Hepatocyte (in vitro differentiated cells): ENCODE measurements around the gene ADGRB2. TPM values are rescaled to one million over a fixed set of nuclear protein-coding genes. Genes with fewer than 3 reads are reported as not detected.

Experiments used
- DNase-seq: peaks from one replicate; pipeline ENCODE4 v3.0.0-alpha.2; 2016; ENCODE audit warnings: low spot score
- H2AFZ ChIP-seq: fragments of 200-600 bp; sonication (generic); 2 replicates; pipeline ENCODE4 v1.6.0; 2016; ENCODE audit warnings: antibody characterized with exemption, mild to moderate bottlenecking
- H3K27ac ChIP-seq: fragments of 200-600 bp; sonication (generic); 2 replicates; pipeline ENCODE4 v1.5.1; 2016; ENCODE audit warnings: mild to moderate bottlenecking
- H3K27me3 ChIP-seq: fragments of 200-600 bp; sonication (generic); 2 replicates; pipeline ENCODE4 v1.6.1; 2016
- H3K36me3 ChIP-seq: fragments of 200-600 bp; sonication (generic); replicated peaks from 2 replicates; pipeline ENCODE4 v1.5.1; 2016; ENCODE audit warnings: low read depth; ENCODE audit not compliant: insufficient read depth
- H3K4me1 ChIP-seq: fragments of 200-600 bp; sonication (generic); 2 replicates; pipeline ENCODE4 v1.5.1; 2016; ENCODE audit warnings: mild to moderate bottlenecking, moderate library complexity; ENCODE audit not compliant: insufficient read depth
- H3K4me2 ChIP-seq: fragments of 200-600 bp; sonication (generic); 2 replicates; pipeline ENCODE4 v1.6.0; 2016
- H3K4me3 ChIP-seq: fragments of 200-600 bp; sonication (generic); 2 replicates; pipeline ENCODE4 v1.5.1; 2016; ENCODE audit warnings: mild to moderate bottlenecking
- H3K79me2 ChIP-seq: fragments of 200-600 bp; sonication (generic); 2 replicates; pipeline ENCODE4 v1.6.0; 2017; ENCODE audit warnings: mild to moderate bottlenecking
- H3K9me2 ChIP-seq: fragments of 200-600 bp; sonication (generic); replicated peaks from 2 replicates; pipeline ENCODE4 v1.6.0; 2017; ENCODE audit warnings: mild to moderate bottlenecking; ENCODE audit not compliant: insufficient read depth
- H3K9me3 ChIP-seq: fragments of 200-600 bp; sonication (generic); 2 replicates; pipeline ENCODE4 v1.5.1; 2016; ENCODE audit warnings: low read depth, mild to moderate bottlenecking
- H4K20me1 ChIP-seq: fragments of 200-600 bp; sonication (generic); 2 replicates; pipeline ENCODE4 v1.6.0; 2016; ENCODE audit warnings: mild to moderate bottlenecking; ENCODE audit not compliant: insufficient read depth, poor library complexity, severe bottlenecking
- CTCF ChIP-seq: fragments of 200-600 bp; sonication (generic); IDR thresholded peaks from 2 replicates; pipeline ENCODE4 v1.5.1; 2016; ENCODE audit warnings: antibody characterized with exemption, mild to moderate bottlenecking; ENCODE audit not compliant: poor library complexity
- EZH2 ChIP-seq: fragments of 200-600 bp; sonication (generic); IDR thresholded peaks from 2 replicates; pipeline ENCODE4 v1.6.1; 2016; ENCODE audit warnings: antibody characterized with exemption, mild to moderate bottlenecking, borderline replicate concordance
- EZH2phosphoT487 ChIP-seq: fragments of 200-600 bp; sonication (generic); IDR thresholded peaks from one replicate; pipeline ENCODE4 v1.6.1; 2018; ENCODE audit warnings: antibody characterized with exemption, mild to moderate bottlenecking, low read depth, moderate library complexity; ENCODE audit not compliant: unreplicated experiment, severe bottlenecking
- WGBS: methylation state at CpG from one replicate; pipeline ENCODE4 v1.1.6; 2016; ENCODE audit warnings: low lambda C conversion rate; ENCODE audit errors: missing lambda C conversion rate; 5-methylcytosine and 5-hydroxymethylcytosine counted together
- polyA plus RNA-seq: library from polyadenylated mRNA; unstranded; fragments of >200 nt; fragmentation: Nextera tagmentation; extraction: Ambion mirVana; gene quantifications from 2 replicates; pipeline ENCODE4 v1.2.1, GENCODE V29; 2016
- total RNA-seq: library from RNA; depleted of rRNA; stranded (reverse); fragments of >200 nt; gene quantifications from 2 replicates; pipeline ENCODE4 v1.2.3, GENCODE V29; 2014

ADGRB2 gene
- total and polyA plus RNA-seq, 2 experiments from 2014 or later, result 7.7 to 10.5 TPM

- DNase-seq, result no peak
- Histone ChIP-seq H3K79me2 (no peaks in the 10 kb centered on the region), H3K4me3 (no peak overlapping the region), H3K4me1 (peaks cover 7% of the 10 kb centered on the region), H3K36me3 (no peaks in the 10 kb centered on the region), H3K9me3 (no peaks in the 10 kb centered on the region), H4K20me1 (no peaks in the 10 kb centered on the region), H2AFZ (no peak overlapping the region), H3K27ac (no peak overlapping the region), H3K27me3 (peaks cover under 1% of the 10 kb centered on the region), H3K9me2 (no peaks in the 10 kb centered on the region), H3K4me2 (no peak overlapping the region)
- TF ChIP-seq EZH2 (no peak), CTCF (no peak), EZH2phosphoT487 (no peak)
- 86% methylated on average over 9 of the region's 9 CpGs for WGBS
Observed at GRCh38 chr1:31799196-31799894, 35.2 kb upstream of the ADGRB2 start.

GRCh38 chr1:31798433-31799195 is 34.5 kb upstream of the ADGRB2 start:
- H3K4me1 ChIP-seq, result peaks cover 7% of the 10 kb centered on the region
- TF ChIP-seq EZH2 (no peak), EZH2phosphoT487 (no peak), CTCF (no peak)
- 61% methylated on average over 17 of the region's 17 CpGs for WGBS
- H3K27ac ChIP-seq, result peak overlapping the region; percentile 59
- no peaks in the 10 kb centered on the region for H3K9me2 ChIP-seq
- H4K20me1 ChIP-seq, result no peaks in the 10 kb centered on the region
- no peak overlapping the region for H3K4me3 ChIP-seq
- no peaks in the 10 kb centered on the region for H3K9me3 ChIP-seq
- no peaks in the 10 kb centered on the region for H3K27me3 ChIP-seq
- H3K4me2 ChIP-seq, result no peak overlapping the region
- DNase-seq, result peak; percentile 72
- H2AFZ ChIP-seq, result no peak overlapping the region
- H3K36me3 ChIP-seq, result no peaks in the 10 kb centered on the region
- no peaks in the 10 kb centered on the region for H3K79me2 ChIP-seq

- WGBS, result 96% methylated on average over 8 of the region's 8 CpGs
- Histone ChIP-seq H3K36me3 (no peaks in the 10 kb centered on the region), H4K20me1 (no peaks in the 10 kb centered on the region), H3K27me3 (no peaks in the 10 kb centered on the region), H3K9me3 (no peaks in the 10 kb centered on the region), H3K9me2 (no peaks in the 10 kb centered on the region), H2AFZ (no peak overlapping the region), H3K27ac (peak overlapping the region; percentile 59), H3K4me2 (no peak overlapping the region), H3K4me3 (no peak overlapping the region), H3K79me2 (no peaks in the 10 kb centered on the region), H3K4me1 (peaks cover 7% of the 10 kb centered on the region)
- DNase-seq, result no peak
- TF ChIP-seq EZH2, result no peak
- no peak for TF ChIP-seq EZH2phosphoT487
Observed at GRCh38 chr1:31798086-31798432, 33.9 kb upstream of the ADGRB2 start.

DNA sequence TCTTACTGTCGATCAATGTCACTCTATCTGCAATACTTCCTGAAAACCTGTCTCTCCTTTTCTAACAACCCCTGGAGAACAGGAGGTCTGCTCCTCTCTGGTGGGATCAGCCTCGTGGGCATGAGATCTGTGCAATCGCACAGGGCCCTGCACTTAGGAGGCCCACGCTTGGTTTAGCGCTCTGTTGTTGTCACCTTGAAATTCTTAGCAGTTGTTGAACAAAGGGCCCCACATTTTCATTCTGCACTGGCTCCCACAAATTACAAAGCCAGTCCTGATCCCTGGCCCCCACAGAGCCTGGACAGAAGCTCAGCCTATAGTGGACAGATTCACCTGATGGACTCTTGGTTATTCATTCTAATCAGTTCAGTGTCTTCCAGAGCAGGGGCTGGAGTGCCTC is 33.1 kb upstream of the ADGRB2 start:
- Histone ChIP-seq H4K20me1 (no peaks in the 10 kb centered on the region), H3K27ac (no peak overlapping the region), H3K9me2 (no peaks in the 10 kb centered on the region), H3K4me3 (no peak overlapping the region), H3K4me2 (no peak overlapping the region), H2AFZ (no peak overlapping the region), H3K9me3 (no peaks in the 10 kb centered on the region), H3K4me1 (peaks cover 7% of the 10 kb centered on the region), H3K36me3 (no peaks in the 10 kb centered on the region), H3K27me3 (no peaks in the 10 kb centered on the region), H3K79me2 (no peaks in the 10 kb centered on the region)
- no peak for TF ChIP-seq EZH2phosphoT487
- TF ChIP-seq CTCF, result no peak
- TF ChIP-seq EZH2, result no peak
- DNase-seq, result no peak
- WGBS, result 89% methylated on average over 5 of the region's 5 CpGs
